Activated naive CD4-positive, alpha-beta T cell treated with anti-CD3 and anti-CD28 coated beads, Interleukin-2, amount 10 ng/mL, durations not matched to agents 7 days and 5 days (primary cell): ENCODE data around the gene SAMD8.
"Not testable (repeated sequence)": the region's sequence is repeated elsewhere in the genome, so short reads cannot be mapped to it uniquely, and the experiment has no call there.

Source experiments
- CTCF ChIA-PET: fragments of 350-600 bp; sonication (Branson Sonifier 250); formaldehyde crosslinking; loops from one replicate; lab custom pipeline; 2021; ENCODE audit warnings: antibody characterized with exemption; lab: Charles Lee
- DNase-seq: peaks from one replicate; pipeline ENCODE4 v3.0.0-alpha.2; 2020
- H3K27ac Mint-ChIP-seq: one replicate; pipeline ENCODE4 v1.8.0; 2021; ENCODE audit warnings: mild to moderate bottlenecking, moderate library complexity, mixed read lengths
- H3K27me3 Mint-ChIP-seq: one replicate; pipeline ENCODE4 v1.8.0; 2021; ENCODE audit warnings: mild to moderate bottlenecking, mixed read lengths
- H3K36me3 Mint-ChIP-seq: one replicate; pipeline ENCODE4 v1.8.0; 2021; ENCODE audit warnings: mixed read lengths
- H3K4me1 Mint-ChIP-seq: one replicate; pipeline ENCODE4 v1.8.0; 2021; ENCODE audit warnings: mixed read lengths
- H3K4me3 Mint-ChIP-seq: one replicate; pipeline ENCODE4 v1.8.0; 2021; ENCODE audit warnings: mild to moderate bottlenecking, moderate library complexity, mixed read lengths
- H3K9me3 Mint-ChIP-seq: one replicate; pipeline ENCODE4 v1.8.0; 2021; ENCODE audit warnings: mixed read lengths

Gene SAMD8

DNA sequence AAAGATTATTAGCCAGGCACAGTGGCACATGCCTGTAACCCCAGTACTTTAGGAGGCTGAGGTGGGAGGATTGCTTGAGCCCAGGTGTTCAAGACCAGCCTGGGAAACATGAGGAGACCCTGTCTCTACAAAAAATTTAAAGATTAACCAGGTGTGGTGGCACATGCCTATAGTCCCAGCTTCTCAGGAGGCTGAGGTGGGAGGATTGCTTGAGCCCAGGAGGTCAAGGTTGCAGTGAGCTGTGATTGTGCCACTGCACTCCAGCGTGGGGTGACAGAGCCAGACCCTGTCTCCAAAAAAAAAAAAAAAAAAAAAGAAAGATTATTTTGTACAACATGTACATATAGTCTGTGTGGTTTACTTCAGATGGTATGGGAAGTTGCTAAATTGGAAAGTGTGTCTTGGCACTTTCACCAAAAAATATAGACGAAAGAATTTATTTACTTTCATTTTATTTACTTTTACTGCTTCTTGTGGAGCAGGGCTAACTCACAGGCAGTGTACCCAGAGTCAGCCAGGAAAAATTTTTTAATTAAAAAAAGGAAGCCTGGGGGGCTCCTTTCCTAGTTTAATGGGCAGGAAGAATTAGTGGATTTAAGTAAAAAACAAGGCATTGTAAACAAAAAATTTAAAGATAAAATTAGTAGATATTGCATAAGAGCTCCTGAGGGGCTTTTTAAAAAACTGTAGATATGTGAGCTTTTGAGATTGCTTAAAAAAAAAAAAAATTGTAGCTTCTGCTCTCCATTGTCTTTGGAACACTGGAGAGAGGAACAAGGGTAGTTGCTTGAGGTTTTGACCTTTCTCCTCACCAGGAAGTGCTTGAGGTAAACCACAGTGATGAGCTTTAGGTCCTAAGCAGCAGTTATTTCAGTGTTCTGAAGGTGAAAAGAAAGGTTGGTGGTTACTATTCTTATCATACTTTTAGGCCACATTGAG is 54.5 kb downstream of the SAMD8 start:
- DNase-seq: peak; percentile 28
- Mint-ChIP-seq H3K27ac (peak overlapping the region; percentile 91), H3K9me3 (no peaks in the 10 kb centered on the region), H3K4me1 (peaks cover 40% of the 10 kb centered on the region), H3K36me3 (peaks cover 22% of the 10 kb centered on the region), H3K27me3 (no peaks in the 10 kb centered on the region), H3K4me3 (peak overlapping the region; percentile 34)
- CTCF ChIA-PET: interaction anchor here (1.0 to 2.7 kb wide), 3 partner anchors 39 to 69 kb away, joined by 3 to 10 read pairs (median 5); partner anchors contain the start of gene COMTD1

DNA sequence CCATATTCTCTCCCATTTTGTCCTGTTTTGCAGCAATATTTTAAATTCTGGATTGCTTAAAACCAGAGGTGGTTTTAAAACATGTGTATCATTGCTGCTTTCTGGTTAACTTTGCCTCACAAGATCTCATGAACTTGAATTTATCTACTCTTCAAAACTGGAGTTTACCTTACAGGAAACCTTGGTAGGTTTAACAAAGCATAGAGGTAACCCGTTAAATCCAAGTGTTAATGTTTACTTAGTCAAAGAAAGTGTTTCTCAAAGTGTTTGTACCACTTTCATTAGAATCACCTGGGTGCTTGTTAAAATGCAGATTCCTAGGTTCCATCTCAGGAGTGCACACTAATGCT is 55.1 kb downstream of the SAMD8 start:
- Mint-ChIP-seq H3K4me3 (peak overlapping the region; percentile 34), H3K27me3 (no peaks in the 10 kb centered on the region), H3K4me1 (peaks cover 40% of the 10 kb centered on the region), H3K27ac (peak overlapping the region; percentile 91), H3K9me3 (no peaks in the 10 kb centered on the region), H3K36me3 (peaks cover 20% of the 10 kb centered on the region)
- CTCF ChIA-PET: interaction anchor here (1.0 to 2.7 kb wide), 3 partner anchors 39 to 69 kb away, joined by 3 to 10 read pairs (median 5); partner anchors contain the start of gene COMTD1
- no peak for DNase-seq

DNA sequence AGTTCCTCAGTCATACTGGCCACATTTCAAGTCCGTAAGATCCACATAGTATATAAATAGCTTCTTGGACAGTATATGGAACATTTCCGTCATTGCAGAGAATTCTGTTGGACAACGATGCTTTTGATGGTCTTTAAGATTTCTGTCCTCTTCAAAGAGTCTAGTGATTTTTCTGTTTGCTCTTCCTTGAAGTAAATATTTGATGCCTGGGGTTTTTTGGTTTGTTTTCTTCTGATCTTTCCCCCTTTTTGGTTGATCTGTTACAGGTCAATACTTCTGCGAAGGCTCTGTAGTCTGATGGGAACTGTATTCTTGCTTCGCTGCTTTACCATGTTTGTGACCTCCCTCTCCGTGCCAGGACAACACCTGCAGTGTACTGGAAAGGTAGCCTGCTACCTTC is 56.8 kb downstream of the SAMD8 start:
- H3K9me3 Mint-ChIP-seq: no peaks in the 10 kb centered on the region
- peaks cover 40% of the 10 kb centered on the region for H3K4me1 Mint-ChIP-seq
- H3K36me3 Mint-ChIP-seq: peaks cover 22% of the 10 kb centered on the region
- DNase-seq: no peak
- H3K27ac Mint-ChIP-seq: peak overlapping the region; percentile 50
- no peak overlapping the region for H3K4me3 Mint-ChIP-seq
- no peaks in the 10 kb centered on the region for H3K27me3 Mint-ChIP-seq
- CTCF ChIA-PET: no interaction called here

DNA sequence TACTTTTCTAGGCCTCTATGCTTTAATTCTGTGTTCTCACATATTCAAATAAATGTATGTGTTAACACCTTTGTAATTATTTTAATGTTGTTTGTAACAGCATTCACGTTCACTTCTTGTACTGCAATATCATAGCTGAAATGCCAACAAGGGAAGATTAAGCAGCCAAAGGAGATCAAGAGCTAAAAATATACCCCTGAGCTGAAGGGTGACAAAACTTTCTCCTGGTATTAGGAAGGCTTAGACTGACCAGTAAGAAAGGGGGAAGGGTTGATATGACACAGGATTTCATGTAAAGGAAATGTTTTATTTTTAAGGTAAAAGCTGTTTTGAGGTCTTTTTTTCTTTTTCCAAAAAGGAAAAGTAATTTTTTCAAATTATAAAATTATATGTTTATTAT is 58.8 kb downstream of the SAMD8 start:
- CTCF ChIA-PET: interaction anchor here (1.2 kb wide), 1 partner anchor 18 kb away, joined by 4 read pairs; no protein-coding TSS in a partner anchor
- H3K9me3 Mint-ChIP-seq: no peaks in the 10 kb centered on the region

DNA sequence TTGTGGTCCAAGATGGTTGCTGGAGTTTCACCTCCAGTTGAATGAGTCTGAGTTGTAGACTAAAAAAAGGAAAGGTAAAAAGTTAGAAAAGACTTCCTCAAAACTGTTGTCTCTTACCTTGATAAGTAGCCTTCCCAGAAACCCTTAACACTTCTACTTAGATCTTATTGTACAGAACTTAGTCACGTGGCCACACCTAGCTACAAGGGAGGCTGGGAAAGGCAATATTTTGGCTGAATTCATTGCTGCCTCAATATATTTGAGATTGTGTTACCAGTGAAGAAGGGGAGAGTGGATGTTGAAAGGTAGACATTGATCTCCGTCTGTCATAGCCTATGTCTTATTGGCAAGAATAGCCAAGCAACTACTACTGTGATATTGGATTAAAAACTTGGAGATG is 63.6 kb downstream of the SAMD8 start:
- Mint-ChIP-seq H3K4me3 (no peak overlapping the region), H3K4me1 (peaks cover 20% of the 10 kb centered on the region), H3K27me3 (no peaks in the 10 kb centered on the region), H3K36me3 (peaks cover 28% of the 10 kb centered on the region), H3K9me3 (no peaks in the 10 kb centered on the region), H3K27ac (no peak overlapping the region)
- DNase-seq: no peak
- CTCF ChIA-PET: no interaction called here

More for the DNA sequence above, 58.8 kb downstream of the SAMD8 start:
- no peak overlapping the region for H3K27ac Mint-ChIP-seq
- no peak overlapping the region for H3K4me3 Mint-ChIP-seq
- H3K4me1 Mint-ChIP-seq: peaks cover 38% of the 10 kb centered on the region
- DNase-seq: no peak
- H3K36me3 Mint-ChIP-seq: peaks cover 26% of the 10 kb centered on the region
- no peaks in the 10 kb centered on the region for H3K27me3 Mint-ChIP-seq

DNA sequence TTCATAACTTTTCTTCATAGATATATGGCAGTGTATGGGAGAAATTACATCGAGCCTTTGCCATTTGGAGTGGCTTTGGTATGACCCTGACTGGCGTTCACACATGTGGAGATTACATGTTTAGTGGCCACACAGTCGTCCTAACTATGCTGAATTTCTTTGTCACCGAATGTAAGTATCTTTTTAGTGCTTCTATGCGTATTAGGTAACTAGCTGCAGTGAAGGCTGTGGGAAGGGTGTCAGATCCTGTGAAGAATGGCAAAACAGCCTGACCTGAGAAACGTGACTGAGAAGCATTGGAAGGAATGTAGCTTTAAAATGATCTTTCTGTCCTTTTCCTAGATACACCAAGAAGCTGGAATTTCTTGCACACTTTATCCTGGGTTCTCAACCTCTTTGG is 64.6 kb downstream of the SAMD8 start:
- Mint-ChIP-seq H3K27me3 (no peaks in the 10 kb centered on the region), H3K4me3 (no peak overlapping the region), H3K36me3 (peaks cover 28% of the 10 kb centered on the region), H3K9me3 (no peaks in the 10 kb centered on the region), H3K4me1 (peaks cover 23% of the 10 kb centered on the region), H3K27ac (no peak overlapping the region)
- DNase-seq: no peak
- CTCF ChIA-PET: interaction anchor here (0.8 kb wide), 1 partner anchor 39 kb away, joined by 3 read pairs; no protein-coding TSS in a partner anchor

DNA sequence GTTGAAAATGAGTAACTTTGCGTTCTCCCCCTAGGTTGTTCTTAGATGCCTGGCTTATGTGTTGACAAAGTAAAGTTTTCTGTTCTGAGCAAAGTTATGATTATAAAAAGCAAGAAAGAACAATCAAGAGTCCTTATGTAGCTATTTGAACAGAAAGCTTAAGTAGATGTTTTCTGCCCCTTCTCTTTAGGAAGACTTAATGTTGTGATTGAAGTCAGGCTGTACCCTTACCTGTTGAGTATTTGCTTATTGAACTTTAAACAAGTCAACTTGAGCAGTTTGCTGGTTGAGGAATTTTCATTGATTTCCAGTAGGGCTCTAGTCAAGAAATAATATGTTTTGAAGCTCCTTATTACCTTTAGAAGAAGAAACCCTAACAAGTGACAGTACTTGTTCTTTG is 65.3 kb downstream of the SAMD8 start:
- CTCF ChIA-PET: interaction anchor here (0.6 to 0.8 kb wide), 2 partner anchors 38 to 1654 kb away, joined by 3 read pairs; no protein-coding TSS in a partner anchor
- Mint-ChIP-seq H3K27me3 (no peaks in the 10 kb centered on the region), H3K9me3 (no peaks in the 10 kb centered on the region), H3K27ac (no peak overlapping the region), H3K36me3 (peaks cover 28% of the 10 kb centered on the region), H3K4me3 (no peak overlapping the region), H3K4me1 (peaks cover 23% of the 10 kb centered on the region)
- no peak for DNase-seq

DNA sequence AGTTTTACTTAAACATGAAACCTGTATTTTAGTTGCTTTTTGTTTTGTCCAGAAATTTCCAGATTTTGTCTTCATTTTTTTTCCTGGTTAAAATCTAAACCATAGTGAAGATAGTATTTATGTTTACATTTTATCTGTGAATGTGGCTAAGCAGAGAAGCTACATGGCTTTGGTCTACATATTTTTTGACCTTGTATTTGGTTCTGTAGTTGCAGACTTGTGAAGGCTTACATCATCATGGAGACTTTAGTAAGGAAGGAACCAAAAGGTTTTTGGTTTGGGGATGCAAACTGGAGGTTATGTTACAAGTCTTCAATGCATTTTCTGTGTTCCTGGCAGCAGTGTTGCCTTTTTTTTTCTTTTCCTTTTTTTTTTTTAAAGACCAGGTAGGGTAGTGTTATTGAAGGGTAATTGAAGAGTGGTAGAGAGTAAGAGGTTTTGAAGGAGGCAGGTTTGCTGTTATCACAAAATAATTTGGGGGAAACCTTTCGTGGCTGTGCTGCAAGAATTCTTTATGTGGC is 68.3 kb downstream of the SAMD8 start:
- Mint-ChIP-seq H3K4me1 (peaks cover 21% of the 10 kb centered on the region), H3K27me3 (no peaks in the 10 kb centered on the region), H3K9me3 (no peaks in the 10 kb centered on the region), H3K4me3 (no peak overlapping the region), H3K36me3 (peaks cover 26% of the 10 kb centered on the region), H3K27ac (peak overlapping the region; percentile 71)
- no peak for DNase-seq
- CTCF ChIA-PET: interaction anchor here (1.0 to 16.9 kb wide), 3 partner anchors 9 to 52 kb away, joined by 3 to 217 read pairs (median 12); partner anchors contain the start of gene COMTD1

DNA sequence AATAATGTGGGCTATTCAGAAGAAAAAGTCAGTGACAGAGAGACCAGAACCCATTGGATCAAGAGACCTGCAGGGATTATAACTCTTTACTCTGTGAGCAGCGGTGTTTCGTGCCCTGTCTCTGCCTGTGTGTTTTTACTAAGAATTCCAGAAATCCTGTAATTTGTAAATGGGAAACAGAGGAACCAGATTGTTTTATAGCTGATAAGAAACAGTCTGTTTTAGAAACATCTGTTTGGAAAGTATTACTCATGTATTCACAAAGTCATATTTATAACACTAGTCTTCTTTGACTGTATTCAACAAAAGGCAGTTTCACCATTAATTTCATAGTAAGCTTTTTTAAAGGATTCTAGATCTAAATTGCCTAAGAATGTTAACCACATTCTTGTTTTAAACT is 69.1 kb downstream of the SAMD8 start:
- Mint-ChIP-seq H3K4me1 (peaks cover 17% of the 10 kb centered on the region), H3K36me3 (peaks cover 22% of the 10 kb centered on the region), H3K4me3 (no peak overlapping the region), H3K27me3 (no peaks in the 10 kb centered on the region), H3K27ac (no peak overlapping the region), H3K9me3 (no peaks in the 10 kb centered on the region)
- DNase-seq: no peak
- CTCF ChIA-PET: interaction anchor here (3.6 to 16.9 kb wide), 2 partner anchors 8 to 51 kb away, joined by 12 to 217 read pairs; partner anchors contain the start of gene COMTD1

DNA sequence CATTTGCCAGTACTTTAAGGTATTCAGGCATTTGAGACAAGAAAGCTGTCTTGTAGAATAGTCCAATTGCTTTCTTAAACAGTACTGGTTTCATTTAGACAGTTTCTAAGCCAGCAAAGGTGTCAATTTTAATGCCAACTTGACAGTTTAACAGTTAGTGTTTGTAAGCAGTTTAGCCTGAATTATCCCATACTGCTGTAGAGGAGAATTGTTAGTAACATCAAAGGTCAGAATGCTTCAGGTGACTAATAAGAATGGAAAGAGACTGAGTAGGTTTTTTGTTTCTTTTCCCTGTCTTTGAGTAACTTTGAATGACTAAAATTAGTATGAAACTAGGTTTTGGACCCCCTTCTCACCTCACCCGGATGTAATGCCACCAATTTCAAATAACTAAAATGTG is 69.6 kb downstream of the SAMD8 start:
- H3K27ac Mint-ChIP-seq: no peak overlapping the region
- H3K36me3 Mint-ChIP-seq: peaks cover 21% of the 10 kb centered on the region
- no peaks in the 10 kb centered on the region for H3K9me3 Mint-ChIP-seq
- CTCF ChIA-PET: interaction anchor here (3.6 to 16.9 kb wide), 2 partner anchors 7 to 51 kb away, joined by 12 to 217 read pairs; partner anchors contain the start of gene COMTD1
- H3K4me1 Mint-ChIP-seq: peaks cover 17% of the 10 kb centered on the region
- no peaks in the 10 kb centered on the region for H3K27me3 Mint-ChIP-seq
- H3K4me3 Mint-ChIP-seq: no peak overlapping the region
- no peak for DNase-seq

DNA sequence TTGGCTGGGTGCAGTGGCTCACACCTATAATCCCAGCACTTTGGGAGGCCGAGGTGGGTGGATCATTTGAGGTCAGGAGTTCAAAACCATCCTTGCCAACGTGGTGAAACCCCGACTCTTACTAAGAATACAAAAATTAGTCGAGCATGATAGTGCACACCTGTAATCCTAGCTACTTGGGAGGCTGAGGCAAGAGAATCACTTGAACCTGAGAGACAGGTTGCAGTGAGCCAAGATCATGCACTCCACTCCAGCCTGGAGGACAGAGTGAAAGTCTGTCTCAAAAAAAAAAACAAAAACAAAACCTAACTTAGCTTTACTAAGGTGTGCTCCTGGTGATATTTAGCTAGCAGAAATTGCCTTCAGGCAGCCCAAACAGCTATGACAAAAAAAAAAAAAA is 74.9 kb downstream of the SAMD8 start:
- Mint-ChIP-seq H3K27ac (no peak overlapping the region), H3K4me1 (peaks cover 19% of the 10 kb centered on the region), H3K4me3 (no peak overlapping the region), H3K36me3 (peaks cover 3% of the 10 kb centered on the region), H3K27me3 (no peaks in the 10 kb centered on the region), H3K9me3 (no peaks in the 10 kb centered on the region)
- CTCF ChIA-PET: interaction anchor here (2.2 to 16.9 kb wide), 3 partner anchors 12 to 45 kb away, joined by 14 to 217 read pairs (median 31); partner anchors contain the start of gene COMTD1
- no peak for DNase-seq

DNA sequence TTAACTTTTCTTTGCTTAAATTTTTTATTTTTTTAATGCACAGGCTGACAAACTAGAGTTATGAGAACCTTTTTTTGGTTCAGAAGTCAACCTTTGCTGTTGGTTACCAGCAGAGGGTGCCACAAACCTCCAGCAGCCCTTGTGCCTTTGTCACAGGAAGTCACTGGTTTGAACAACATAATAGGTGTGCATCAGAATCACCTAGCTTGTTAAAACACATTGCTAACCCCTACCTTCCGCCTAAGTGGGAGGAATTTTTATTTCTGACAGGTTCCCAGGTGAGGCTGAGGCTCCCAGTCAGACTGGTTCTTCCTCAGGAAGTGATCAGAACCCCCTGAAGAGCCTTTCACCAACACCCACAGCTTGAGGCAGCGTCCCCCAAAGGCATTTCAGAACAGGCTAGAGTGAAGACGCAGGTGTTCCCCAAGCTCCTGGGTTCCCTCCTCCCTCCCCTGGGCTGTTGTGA is 76.5 kb downstream of the SAMD8 start:
- peak; percentile 82 for DNase-seq
- Mint-ChIP-seq H3K36me3 (peaks cover 3% of the 10 kb centered on the region), H3K27me3 (no peaks in the 10 kb centered on the region), H3K4me1 (peaks cover 19% of the 10 kb centered on the region), H3K4me3 (no peak overlapping the region), H3K27ac (peak overlapping the region; percentile 83), H3K9me3 (no peaks in the 10 kb centered on the region)
- CTCF ChIA-PET: interaction anchor here (0.6 to 16.9 kb wide), 11 partner anchors 9 to 76 kb away, joined by 3 to 217 read pairs (median 7); partner anchors contain the start of genes COMTD1, SAMD8 and VDAC2

DNA sequence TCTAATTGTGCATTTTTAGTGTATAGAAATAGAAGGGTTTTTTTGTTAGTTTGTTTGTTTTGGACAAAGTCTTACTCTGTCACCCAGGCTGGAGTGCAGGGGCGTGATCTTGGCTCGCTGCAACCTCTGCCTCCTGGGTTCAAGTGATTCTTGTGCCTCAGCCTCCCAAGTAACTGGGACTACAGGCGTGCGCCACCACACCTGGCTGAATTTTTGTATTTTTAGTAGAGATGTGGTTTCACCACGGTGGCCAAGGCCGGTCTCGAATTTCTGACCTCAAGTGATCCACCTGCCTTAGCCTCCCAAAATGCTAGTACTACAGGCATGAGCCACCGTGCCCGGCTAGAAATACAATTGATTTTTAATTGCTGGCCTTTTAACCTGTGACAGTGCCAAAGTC is 77.1 kb downstream of the SAMD8 start:
- H3K4me3 Mint-ChIP-seq, DNase-seq, H3K36me3 Mint-ChIP-seq, H3K9me3 Mint-ChIP-seq, H3K27me3 Mint-ChIP-seq: not testable (repeated sequence)
- CTCF ChIA-PET: interaction anchor here (0.6 to 16.9 kb wide), 11 partner anchors 9 to 77 kb away, joined by 3 to 217 read pairs (median 7); partner anchors contain the start of genes COMTD1, SAMD8 and VDAC2
- peaks cover 19% of the 10 kb centered on the region for H3K4me1 Mint-ChIP-seq
- peak overlapping the region; percentile 83 for H3K27ac Mint-ChIP-seq
